ENCODE data around the gene POP4. TPM values are rescaled to one million over a fixed set of nuclear protein-coding genes. Genes with fewer than 3 reads are reported as not detected.
"Not testable (repeated sequence)": the region's sequence is repeated elsewhere in the genome, so short reads cannot be mapped to it uniquely, and the experiment has no call there.

Gene POP4
- polyA plus RNA-seq, 3 donors from 2014 or later = 174 to 222 (median 184) TPM

- Mint-ChIP-seq H3K36me3 (no peaks in the 10 kb centered on the region), H3K4me3 (peak overlapping the region; percentile 49 to 80 (median 74)), H3K27ac (peak overlapping the region; percentile 77 to 95 (median 90)), H3K27me3 (ENCODE audit: low read depth in 3 of 3) (peaks cover 1 to 7% (median 4%) of the 10 kb centered on the region in 3 donors), H3K4me1 (peaks cover 56 to 67% of the 10 kb centered on the region in 2 donors), H3K9me3 (no peaks in the 10 kb centered on the region)
- DNase-seq = peak; percentile 45 to 72 (median 61)
These were observed 16.3 kb downstream of the POP4 start for GRCh38 chr19:29622166-29623070.

GRCh38 chr19:29623726-29624488, 17.8 kb downstream of the POP4 start:
- Mint-ChIP-seq H3K27me3 (ENCODE audit: low read depth in 3 of 3) (peaks cover 1 to 7% (median 4%) of the 10 kb centered on the region in 3 donors), H3K4me1 (peaks cover 66 to 79% of the 10 kb centered on the region in 2 donors), H3K36me3 (no peaks in the 10 kb centered on the region), H3K9me3 (no peaks in the 10 kb centered on the region), H3K4me3 (peak overlapping the region; percentile 50 to 80 (median 72)), H3K27ac (peak overlapping the region; percentile 70 to 95 (median 92))
- peak; percentile 35 to 60 (median 51) for DNase-seq

- H3K27ac Mint-ChIP-seq = peak overlapping the region in 5 of 6 donors; percentile 85 to 95 (median 94)
- no peak for DNase-seq
- peak overlapping the region in 1 of 5 donors; percentile 80 for H3K4me3 Mint-ChIP-seq
- no peaks in the 10 kb centered on the region for H3K36me3 Mint-ChIP-seq
- peaks cover 66 to 81% of the 10 kb centered on the region in 2 donors for H3K4me1 Mint-ChIP-seq
- peaks cover 1 to 7% (median 4%) of the 10 kb centered on the region in 3 donors for H3K27me3 Mint-ChIP-seq (ENCODE audit: low read depth in 3 of 3)
- H3K9me3 Mint-ChIP-seq = no peaks in the 10 kb centered on the region
These were observed 18.6 kb downstream of the POP4 start for GRCh38 chr19:29624489-29625185.

- H3K36me3 Mint-ChIP-seq = no peaks in the 10 kb centered on the region
- H3K4me1 Mint-ChIP-seq = peaks cover 60 to 77% of the 10 kb centered on the region in 2 donors
- no peaks in the 10 kb centered on the region for H3K9me3 Mint-ChIP-seq
- peak overlapping the region in 2 of 6 donors; percentile 16 to 34 for H3K27ac Mint-ChIP-seq
- no peak for DNase-seq
- H3K4me3 Mint-ChIP-seq = peak overlapping the region in 1 of 5 donors; percentile 29
- H3K27me3 Mint-ChIP-seq (ENCODE audit: low read depth in 3 of 3) = peaks cover 1 to 7% (median 4%) of the 10 kb centered on the region in 3 donors
These were observed 19.1 kb downstream of the POP4 start for GRCh38 chr19:29625186-29625651.

- H3K27me3 Mint-ChIP-seq (ENCODE audit: low read depth in 3 of 3) = peaks cover 1 to 6% (median 4%) of the 10 kb centered on the region in 3 donors
- no peaks in the 10 kb centered on the region for H3K9me3 Mint-ChIP-seq
- H3K27ac Mint-ChIP-seq = peak overlapping the region in 3 of 6 donors; percentile 27 to 57 (median 40)
- peak overlapping the region in 1 of 5 donors; percentile 18 for H3K4me3 Mint-ChIP-seq
- no peak for DNase-seq
- H3K4me1 Mint-ChIP-seq = peaks cover 48 to 65% of the 10 kb centered on the region in 2 donors
- H3K36me3 Mint-ChIP-seq = no peaks in the 10 kb centered on the region
These were observed 20.3 kb downstream of the POP4 start for GRCh38 chr19:29626386-29626785.

GRCh38 chr19:29626832-29627231, 20.7 kb downstream of the POP4 start:
- DNase-seq; H3K36me3 Mint-ChIP-seq; H3K9me3 Mint-ChIP-seq; H3K4me3 Mint-ChIP-seq; H3K27me3 Mint-ChIP-seq (ENCODE audit: low read depth in 3 of 3): not testable (repeated sequence)
- H3K4me1 Mint-ChIP-seq = peaks cover 44 to 61% of the 10 kb centered on the region in 2 donors
- peak overlapping the region in 3 of 6 donors; percentile 27 to 57 (median 40) for H3K27ac Mint-ChIP-seq

- no peaks in the 10 kb centered on the region for H3K36me3 Mint-ChIP-seq
- H3K4me1 Mint-ChIP-seq = peaks cover 24 to 41% of the 10 kb centered on the region in 2 donors
- H3K9me3 Mint-ChIP-seq = no peaks in the 10 kb centered on the region
- no peak overlapping the region for H3K4me3 Mint-ChIP-seq
- no peak overlapping the region for H3K27ac Mint-ChIP-seq
- no peak for DNase-seq
- H3K27me3 Mint-ChIP-seq (ENCODE audit: low read depth in 3 of 3) = peaks cover under 1 to 4% (median 1%) of the 10 kb centered on the region in 3 donors
These were observed 22.7 kb downstream of the POP4 start for GRCh38 chr19:29628661-29629385.

GRCh38 chr19:29629836-29630534, 23.9 kb downstream of the POP4 start:
- no peak overlapping the region for H3K27ac Mint-ChIP-seq
- H3K4me3 Mint-ChIP-seq = no peak overlapping the region
- DNase-seq = no peak
- peaks cover 17 to 30% of the 10 kb centered on the region in 2 donors for H3K4me1 Mint-ChIP-seq
- no peaks in the 10 kb centered on the region for H3K36me3 Mint-ChIP-seq
- peaks cover 0 to 1% (median 0%) of the 10 kb centered on the region in 3 donors for H3K27me3 Mint-ChIP-seq (ENCODE audit: low read depth in 3 of 3)
- no peaks in the 10 kb centered on the region for H3K9me3 Mint-ChIP-seq

GRCh38 chr19:29630655-29631054, 24.6 kb downstream of the POP4 start:
- Mint-ChIP-seq H3K4me1 (peaks cover 12 to 26% of the 10 kb centered on the region in 2 donors), H3K27me3 (ENCODE audit: low read depth in 3 of 3) (peaks cover 0 to 1% (median 1%) of the 10 kb centered on the region in 3 donors), H3K4me3 (no peak overlapping the region), H3K27ac (no peak overlapping the region), H3K36me3 (no peaks in the 10 kb centered on the region), H3K9me3 (no peaks in the 10 kb centered on the region)
- no peak for DNase-seq

GRCh38 chr19:29631450-29631849, 25.4 kb downstream of the POP4 start:
- H3K27ac Mint-ChIP-seq = no peak overlapping the region
- no peaks in the 10 kb centered on the region for H3K9me3 Mint-ChIP-seq
- DNase-seq = no peak
- H3K4me3 Mint-ChIP-seq = no peak overlapping the region
- no peaks in the 10 kb centered on the region for H3K36me3 Mint-ChIP-seq
- peaks cover 12 to 22% of the 10 kb centered on the region in 2 donors for H3K4me1 Mint-ChIP-seq
- peaks cover 0 to 1% (median 0%) of the 10 kb centered on the region in 3 donors for H3K27me3 Mint-ChIP-seq (ENCODE audit: low read depth in 3 of 3)

- no peak overlapping the region for H3K27ac Mint-ChIP-seq
- DNase-seq = no peak
- peaks cover 0 to under 1% of the 10 kb centered on the region in 2 donors for H3K4me1 Mint-ChIP-seq
- no peaks in the 10 kb centered on the region for H3K9me3 Mint-ChIP-seq
- H3K27me3 Mint-ChIP-seq (ENCODE audit: low read depth in 3 of 3) = peaks cover 0 to 3% (median 0%) of the 10 kb centered on the region in 3 donors
- H3K36me3 Mint-ChIP-seq = no peaks in the 10 kb centered on the region
- no peak overlapping the region for H3K4me3 Mint-ChIP-seq
These were observed 27.9 kb downstream of the POP4 start for GRCh38 chr19:29634002-29634401.

- Mint-ChIP-seq H3K27me3 (ENCODE audit: low read depth in 3 of 3) (peaks cover 0 to 3% (median 0%) of the 10 kb centered on the region in 3 donors), H3K36me3 (no peaks in the 10 kb centered on the region), H3K9me3 (no peaks in the 10 kb centered on the region), H3K4me3 (no peak overlapping the region), H3K4me1 (no peaks in the 10 kb centered on the region), H3K27ac (no peak overlapping the region)
- DNase-seq = no peak
These were observed 28.5 kb downstream of the POP4 start for GRCh38 chr19:29634423-29635130.

Measured in immature natural killer cell (primary cell).